Dedifferentiated amniotic fluid mesenchymal stem cell (primary cell): Measurements from ENCODE around the gene ZNF570.

ENCODE experiments used
- DNase-seq: peaks from one replicate; pipeline ENCODE4 v3.0.0-alpha.2; 2016; ENCODE audit errors: extremely low spot score

The ZNF570 gene

GRCh38 chr19:37468961-37469777, at the start of gene ZNF570:
Gene ZNF570, plus strand, starts transcription at chr19:37469356. Its CDS starts 999 bp downstream, at chr19:37470355.
- peak; percentile 69 for DNase-seq

- no peak for DNase-seq
Observed at GRCh38 chr19:37452500-37453245, 16.5 kb upstream of the ZNF570 start.

- DNase-seq: peak; percentile 20
Observed at GRCh38 chr19:37466277-37466797, 2.8 kb upstream of the ZNF570 start.

- peak; percentile 88 for DNase-seq
Observed at GRCh38 chr19:37466798-37467607, 2.2 kb upstream of the ZNF570 start, which contains the start of gene ZNF569. Gene ZNF569, minus strand, starts transcription at chr19:37467444. Its CDS starts 22,523 bp downstream, at chr19:37444921.

- no peak for DNase-seq
Observed at GRCh38 chr19:37467608-37468090, 1.5 kb upstream of the ZNF570 start.

- no peak for DNase-seq
Observed at GRCh38 chr19:37470216-37470615, 1.1 kb downstream of the ZNF570 start.

GRCh38 chr19:37472165-37472564, 3.0 kb downstream of the ZNF570 start:
- no peak for DNase-seq

- no peak for DNase-seq
Observed at GRCh38 chr19:37484406-37485168, 15.4 kb downstream of the ZNF570 start.

- no peak for DNase-seq
Observed at GRCh38 chr19:37492213-37492612, 23.1 kb downstream of the ZNF570 start.

- no peak for DNase-seq
Observed at GRCh38 chr19:37505958-37506386, 36.8 kb downstream of the ZNF570 start.

- DNase-seq: no peak
Observed at GRCh38 chr19:37506387-37507166, 37.4 kb downstream of the ZNF570 start, which contains the start of gene ZNF793. Gene ZNF793, plus strand, starts transcription at chr19:37506939. Its CDS starts 16,501 bp downstream, at chr19:37523440.

GRCh38 chr19:37507167-37507464, 38.0 kb downstream of the ZNF570 start:
- no peak for DNase-seq

- no peak for DNase-seq
Observed at GRCh38 chr19:37511186-37511585, 42.0 kb downstream of the ZNF570 start.

GRCh38 chr19:37511821-37512220, 42.7 kb downstream of the ZNF570 start:
- no peak for DNase-seq

- no peak for DNase-seq
Observed at GRCh38 chr19:37513397-37513796, 44.2 kb downstream of the ZNF570 start.

- no peak for DNase-seq
Observed at GRCh38 chr19:37519890-37520289, 50.7 kb downstream of the ZNF570 start.

- DNase-seq: no peak
Observed at GRCh38 chr19:37537391-37537947, 68.3 kb downstream of the ZNF570 start.
